Caco-2 (cell line): ENCODE measurements around the gene PRRX1. TPM values are rescaled to one million over a fixed set of nuclear protein-coding genes. Genes with fewer than 3 reads are reported as not detected.

Source experiments
- BruUV-seq: library from RNA; stranded (reverse); fragments of 400-500 nt; replicated peaks from 2 replicates; lab custom pipeline; 2021; lab: Mats Ljungman, UMichigan
- CTCF ChIA-PET: fragments of 300-600 bp; sonication (Branson Sonifier 250); formaldehyde crosslinking; loops from one replicate; lab custom pipeline; 2022; ENCODE audit warnings: antibody characterized with exemption; lab: Charles Lee
- POLR2A ChIA-PET: fragments of 300-600 bp; sonication (Branson Sonifier 250); formaldehyde crosslinking; loops from one replicate; lab custom pipeline; 2022; ENCODE audit warnings: antibody characterized with exemption; lab: Charles Lee
- DNase-seq, 2 experiments: peaks; one replicate each; pipeline versions ENCODE4 v3.0.0 to v3.0.0-alpha.2; 2020 to 2022
- H3K27me3 ChIP-seq: replicated peaks from 2 replicates; pipeline ENCODE4 v1.6.0; 2011; ENCODE audit warnings: low read length; ENCODE audit not compliant: control insufficient read depth, insufficient read depth
- H3K36me3 ChIP-seq: 2 replicates; pipeline ENCODE4 v1.5.1; 2011; ENCODE audit warnings: low read length; ENCODE audit not compliant: control insufficient read depth, insufficient read depth
- H3K4me1 ChIP-seq: fragments of 250-450 bp; sonication (Bioruptor Pico); 2 replicates; pipeline ENCODE4 v1.5.1; 2020; ENCODE audit warnings: mild to moderate bottlenecking
- H3K4me3 ChIP-seq: 2 replicates; pipeline ENCODE4 v1.5.1; 2011; ENCODE audit warnings: low read depth, mild to moderate bottlenecking, control low read depth, low read length
- H3K9me3 ChIP-seq: fragments of 250-450 bp; sonication (Bioruptor Pico); 2 replicates; pipeline ENCODE4 v1.5.1; 2020; ENCODE audit warnings: mild to moderate bottlenecking, moderate library complexity
- H3K27ac Mint-ChIP-seq: one replicate; pipeline ENCODE4 v1.8.0; 2022; ENCODE audit warnings: mixed read lengths; ENCODE audit not compliant: unreplicated experiment
- H3K27me3 Mint-ChIP-seq: one replicate; pipeline ENCODE4 v1.8.0; 2022; ENCODE audit warnings: mixed read lengths; ENCODE audit not compliant: insufficient read depth, unreplicated experiment
- H3K36me3 Mint-ChIP-seq: one replicate; pipeline ENCODE4 v1.8.0; 2022; ENCODE audit warnings: mild to moderate bottlenecking, mixed read lengths; ENCODE audit not compliant: insufficient read depth, unreplicated experiment
- H3K4me1 Mint-ChIP-seq: one replicate; pipeline ENCODE4 v1.8.0; 2022; ENCODE audit warnings: low read depth, mixed read lengths; ENCODE audit not compliant: unreplicated experiment
- H3K4me3 Mint-ChIP-seq: one replicate; pipeline ENCODE4 v1.8.0; 2022; ENCODE audit warnings: mild to moderate bottlenecking, moderate library complexity, mixed read lengths; ENCODE audit not compliant: unreplicated experiment
- H3K9me3 Mint-ChIP-seq: one replicate; pipeline ENCODE4 v1.8.0; 2022; ENCODE audit warnings: mixed read lengths; ENCODE audit not compliant: unreplicated experiment
- CTCF ChIP-seq, 2 experiments: fragments of 200-600 bp in 1 of 2; IDR thresholded peaks; 1 replicate in 1 of 2; 2 replicates in 1 of 2; pipeline versions ENCODE4 v1.5.1 to v1.8.0; 2011 to 2022; ENCODE audit warnings: antibody characterized with exemption in 1 of 2, control low read depth in 1 of 2, inconsistent platforms in 1 of 2, low read depth in 1 of 2, low read length in 1 of 2, mild to moderate bottlenecking in 1 of 2, moderate library complexity in 1 of 2; ENCODE audit not compliant: insufficient read depth in 1 of 2, severe bottlenecking in 1 of 2, unreplicated experiment in 1 of 2
- intact Hi-C: fragments of 100-400 bp; cut with micrococcal nuclease; formaldehyde crosslinking; loops from one replicate; pipeline ENCODE4 v1.10.0; 2022; ENCODE audit not compliant: unreplicated experiment
- total RNA-seq: library from RNA; stranded (reverse); gene quantifications from 2 replicates; pipeline ENCODE4 v1.2.3, GENCODE V29; 2022

Gene PRRX1
- total RNA-seq, 1 experiment from 2014 or later = not detected

- CTCF ChIA-PET = no interaction called here
- POLR2A ChIA-PET = no interaction called here
- H3K27me3 Mint-ChIP-seq = peaks cover 10% of the 10 kb centered on the region
Measured at GRCh38 chr1:170680428-170680827, 16.5 kb downstream of the PRRX1 start.

GRCh38 chr1:170682169-170682568, 18.2 kb downstream of the PRRX1 start:
- Histone ChIP-seq H3K27me3 (no peaks in the 10 kb centered on the region; the same call in 1 of the 2 replicates), H3K4me3 (no peak overlapping the region), H3K4me1 (no peaks in the 10 kb centered on the region), H3K36me3 (no peaks in the 10 kb centered on the region), H3K9me3 (no peaks in the 10 kb centered on the region)
- Mint-ChIP-seq H3K9me3 (no peaks in the 10 kb centered on the region), H3K4me1 (no peaks in the 10 kb centered on the region), H3K4me3 (no peak overlapping the region), H3K27me3 (peaks cover 10% of the 10 kb centered on the region), H3K27ac (no peak overlapping the region), H3K36me3 (no peaks in the 10 kb centered on the region)
- POLR2A ChIA-PET = no interaction called here
- CTCF ChIA-PET = no interaction called here
- intact Hi-C loops = no loop called here
- no peak for TF ChIP-seq CTCF (IDR thresholded peaks at IDR 0.05; ENCODE audit: insufficient read depth in 1 of 2, low read depth in 1 of 2, low read length in 1 of 2, severe bottlenecking in 1 of 2, unreplicated experiment in 1 of 2)
- no TSS peak for BruUV-seq
- no peak for DNase-seq

More at GRCh38 chr1:170680428-170680827, 16.5 kb downstream of the PRRX1 start:
- BruUV-seq = no TSS peak
- H3K4me1 ChIP-seq = no peaks in the 10 kb centered on the region
- Mint-ChIP-seq H3K27ac (no peak overlapping the region), H3K4me3 (no peak overlapping the region), H3K9me3 (no peaks in the 10 kb centered on the region), H3K4me1 (no peaks in the 10 kb centered on the region), H3K36me3 (no peaks in the 10 kb centered on the region)
- H3K4me3 ChIP-seq = no peak overlapping the region
- no peak for TF ChIP-seq CTCF (IDR thresholded peaks at IDR 0.05; ENCODE audit: insufficient read depth in 1 of 2, low read depth in 1 of 2, low read length in 1 of 2, severe bottlenecking in 1 of 2, unreplicated experiment in 1 of 2)
- intact Hi-C loops = no loop called here
- H3K36me3 ChIP-seq = no peaks in the 10 kb centered on the region
- H3K9me3 ChIP-seq = no peaks in the 10 kb centered on the region
- H3K27me3 ChIP-seq = no peaks in the 10 kb centered on the region; the same call in 1 of the 2 replicates
- no peak for DNase-seq

GRCh38 chr1:170682809-170683208, 18.9 kb downstream of the PRRX1 start:
- H3K4me1 ChIP-seq = no peaks in the 10 kb centered on the region
- no peaks in the 10 kb centered on the region for H3K9me3 ChIP-seq
- Mint-ChIP-seq H3K4me3 (no peak overlapping the region), H3K9me3 (no peaks in the 10 kb centered on the region), H3K27me3 (peaks cover 10% of the 10 kb centered on the region), H3K27ac (no peak overlapping the region), H3K36me3 (no peaks in the 10 kb centered on the region), H3K4me1 (no peaks in the 10 kb centered on the region)
- DNase-seq = no peak
- POLR2A ChIA-PET = no interaction called here
- intact Hi-C loops = no loop called here
- CTCF ChIA-PET = no interaction called here
- TF ChIP-seq CTCF (IDR thresholded peaks at IDR 0.05; ENCODE audit: insufficient read depth in 1 of 2, low read depth in 1 of 2, low read length in 1 of 2, severe bottlenecking in 1 of 2, unreplicated experiment in 1 of 2) = no peak
- H3K27me3 ChIP-seq = no peaks in the 10 kb centered on the region; the same call in 1 of the 2 replicates
- no peak overlapping the region for H3K4me3 ChIP-seq
- BruUV-seq = no TSS peak
- H3K36me3 ChIP-seq = no peaks in the 10 kb centered on the region
